NK-92 treated with Interleukin-12 subunit alpha and Interleukin-12 subunit beta, amount 100 ng/mL, for 24 hours (cell line): ENCODE measurements around the gene ZAP70.

Experiments
- DNase-seq: peaks from one replicate; lab custom pipeline; 2025; lab: John Stamatoyannopoulos, UW

ZAP70 gene

DNA sequence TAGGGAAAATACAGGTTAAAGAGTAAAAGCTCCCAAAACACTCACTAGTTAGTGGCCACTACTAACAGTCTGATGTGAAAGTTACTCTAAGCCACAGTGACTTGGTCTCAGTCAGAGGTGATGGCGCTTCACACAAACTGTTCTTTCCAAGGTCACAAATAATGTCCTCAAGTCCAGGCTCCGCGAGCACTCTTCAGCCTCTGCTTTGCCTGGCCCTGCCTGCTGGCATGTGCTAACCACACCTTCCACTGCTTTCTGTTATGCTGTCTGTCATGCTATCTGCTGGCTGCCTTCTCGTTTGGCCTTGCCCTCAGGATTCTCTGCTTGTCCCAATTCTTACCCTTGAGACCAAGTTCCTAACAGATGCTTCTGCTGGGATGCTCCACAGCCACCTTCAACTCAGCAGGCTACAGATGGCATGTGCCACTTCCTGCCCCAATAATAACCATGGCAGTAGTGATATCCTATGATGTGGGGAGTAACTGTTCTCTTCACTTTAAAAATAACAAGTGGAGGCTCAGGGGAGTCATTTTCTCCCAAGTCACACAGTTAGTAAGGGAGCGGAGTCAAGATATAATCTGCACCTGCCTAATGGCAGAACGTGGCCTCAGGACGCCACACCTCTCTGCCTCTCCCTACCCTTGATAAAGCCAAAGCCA lies 75.7 kb downstream of the ZAP70 start:
- no peak for DNase-seq
